T47D (cell line): Measurements from ENCODE around the gene PLEKHB2.
"Not testable (repeated sequence)": the region's sequence is repeated elsewhere in the genome, so short reads cannot be mapped to it uniquely, and the experiment has no call there.

Source experiments
- DNase-seq, 2 experiments: peaks; one replicate each; pipeline versions ENCODE4 v3.0.0 to v3.0.0-alpha.2; 2011 to 2012; ENCODE audit warnings: low read depth in 1 of 2, low spot score in 1 of 2
- JUND ChIP-seq: IDR thresholded peaks from 2 replicates; pipeline ENCODE4 v1.6.1; 2012; ENCODE audit warnings: low read depth
- in situ Hi-C: cut with HindIII; loops from 2 replicates; pipeline ENCODE4 v1.10.0; 2016; ENCODE audit warnings: low sequenced_read_pairs, low pct_unique_long_range_greater_than_20kb

PLEKHB2 gene

GRCh38 chr2:131132729-131133128 is 27.6 kb downstream of the PLEKHB2 start:
- in situ Hi-C loops = no loop called here
- TF ChIP-seq JUND = no peak
- DNase-seq = no peak

- in situ Hi-C loops = no loop called here
- TF ChIP-seq JUND = no peak
- no peak for DNase-seq
Observed at GRCh38 chr2:131140581-131140980, 35.4 kb downstream of the PLEKHB2 start.

- no peak for TF ChIP-seq JUND
- DNase-seq = no peak
- in situ Hi-C loops = no loop called here
Observed at GRCh38 chr2:131142849-131143248, 37.7 kb downstream of the PLEKHB2 start.

- in situ Hi-C loops = no loop called here
- TF ChIP-seq JUND = no peak
- no peak for DNase-seq
Observed at GRCh38 chr2:131143803-131144202, 38.7 kb downstream of the PLEKHB2 start.

- TF ChIP-seq JUND = no peak
- in situ Hi-C loops = no loop called here
- DNase-seq = no peak
Observed at GRCh38 chr2:131145040-131145439, 39.9 kb downstream of the PLEKHB2 start.

- no peak for DNase-seq
- in situ Hi-C loops = no loop called here
- no peak for TF ChIP-seq JUND
Observed at GRCh38 chr2:131146231-131146630, 41.1 kb downstream of the PLEKHB2 start.

GRCh38 chr2:131146749-131147148 is 41.6 kb downstream of the PLEKHB2 start:
- in situ Hi-C loops = no loop called here
- TF ChIP-seq JUND = no peak
- no peak for DNase-seq

- TF ChIP-seq JUND = no peak
- in situ Hi-C loops = no loop called here
- no peak for DNase-seq
Observed at GRCh38 chr2:131148426-131148825, 43.3 kb downstream of the PLEKHB2 start.

GRCh38 chr2:131150109-131150508 is 45.0 kb downstream of the PLEKHB2 start:
- DNase-seq, in situ Hi-C loops: not testable (repeated sequence)

- in situ Hi-C loops = no loop called here
- TF ChIP-seq JUND = no peak
- no peak for DNase-seq
Observed at GRCh38 chr2:131151398-131151797, 46.3 kb downstream of the PLEKHB2 start.

- in situ Hi-C loops = no loop called here
- no peak for DNase-seq
- TF ChIP-seq JUND = no peak
Observed at GRCh38 chr2:131152074-131152473, 46.9 kb downstream of the PLEKHB2 start.

- in situ Hi-C loops = no loop called here
- TF ChIP-seq JUND = no peak
- DNase-seq = no peak
Observed at GRCh38 chr2:131153529-131153928, 48.4 kb downstream of the PLEKHB2 start.

- no peak for TF ChIP-seq JUND
- peak; percentile 61 to 71 for DNase-seq
- in situ Hi-C loops = no loop called here
Observed at GRCh38 chr2:131154071-131154531, 49.0 kb downstream of the PLEKHB2 start.

- TF ChIP-seq JUND = no peak
- no peak for DNase-seq
- in situ Hi-C loops = no loop called here
Observed at GRCh38 chr2:131154647-131155046, 49.5 kb downstream of the PLEKHB2 start.
